Measurements from ENCODE around the gene NMD3. TPM values are rescaled to one million over a fixed set of nuclear protein-coding genes. Genes with fewer than 3 reads are reported as not detected.

The NMD3 gene
- polyA plus RNA-seq, 1 donor from 2014 or later = 25.3 TPM

DNA sequence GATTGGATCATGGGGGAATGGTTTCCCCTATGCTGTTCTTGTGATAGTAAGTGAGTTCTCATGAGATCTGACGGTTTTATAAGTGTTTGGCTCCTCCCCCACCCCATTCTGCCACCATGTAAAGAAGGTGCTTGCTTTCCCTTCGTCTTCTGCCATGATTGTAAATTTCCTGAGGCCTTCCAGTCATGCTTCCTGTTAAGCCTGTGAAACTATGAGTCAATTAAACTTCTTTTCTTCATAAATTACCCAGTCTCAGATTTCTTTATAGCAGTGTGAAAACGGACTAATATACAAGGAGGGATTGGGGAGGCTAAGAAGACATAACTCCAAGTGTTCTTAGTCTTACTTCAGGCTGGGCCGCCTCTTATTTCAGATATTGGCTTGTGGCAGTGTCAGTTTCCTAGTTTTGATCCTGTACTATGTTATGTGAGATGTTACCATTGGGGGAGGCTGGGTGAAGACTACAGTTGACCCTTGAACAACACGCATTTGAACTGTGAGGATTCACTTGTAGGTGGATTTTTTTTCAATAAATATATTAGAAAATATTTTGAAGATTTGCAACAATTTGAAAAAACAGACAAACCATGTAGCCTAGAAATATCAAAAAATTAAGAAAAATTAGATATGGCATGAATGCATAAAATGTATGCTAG is 44.9 kb downstream of the NMD3 start:
- H3K27ac ChIP-seq (ENCODE audit: low read length) = no peak overlapping the region
- no peaks in the 10 kb centered on the region for H3K36me3 ChIP-seq (ENCODE audit: insufficient read depth, low read length)
- H3K79me2 ChIP-seq (replicated peaks; ENCODE audit: insufficient read depth, low read length) = no peaks in the 10 kb centered on the region
- no peak overlapping the region for H3K9ac ChIP-seq (ENCODE audit: low read length)
- no peaks in the 10 kb centered on the region for H4K20me1 ChIP-seq (ENCODE audit: insufficient read depth)
- no peaks in the 10 kb centered on the region for H3F3A ChIP-seq (ENCODE audit: insufficient read depth, low read length, poor library complexity, severe bottlenecking)
- no peak for TF ChIP-seq POLR2AphosphoS5 (IDR thresholded peaks at IDR 0.05)
- no peak for TF ChIP-seq RAD21 (conservative IDR thresholded peaks at IDR 0.05)
- TF ChIP-seq, protein P1, sequence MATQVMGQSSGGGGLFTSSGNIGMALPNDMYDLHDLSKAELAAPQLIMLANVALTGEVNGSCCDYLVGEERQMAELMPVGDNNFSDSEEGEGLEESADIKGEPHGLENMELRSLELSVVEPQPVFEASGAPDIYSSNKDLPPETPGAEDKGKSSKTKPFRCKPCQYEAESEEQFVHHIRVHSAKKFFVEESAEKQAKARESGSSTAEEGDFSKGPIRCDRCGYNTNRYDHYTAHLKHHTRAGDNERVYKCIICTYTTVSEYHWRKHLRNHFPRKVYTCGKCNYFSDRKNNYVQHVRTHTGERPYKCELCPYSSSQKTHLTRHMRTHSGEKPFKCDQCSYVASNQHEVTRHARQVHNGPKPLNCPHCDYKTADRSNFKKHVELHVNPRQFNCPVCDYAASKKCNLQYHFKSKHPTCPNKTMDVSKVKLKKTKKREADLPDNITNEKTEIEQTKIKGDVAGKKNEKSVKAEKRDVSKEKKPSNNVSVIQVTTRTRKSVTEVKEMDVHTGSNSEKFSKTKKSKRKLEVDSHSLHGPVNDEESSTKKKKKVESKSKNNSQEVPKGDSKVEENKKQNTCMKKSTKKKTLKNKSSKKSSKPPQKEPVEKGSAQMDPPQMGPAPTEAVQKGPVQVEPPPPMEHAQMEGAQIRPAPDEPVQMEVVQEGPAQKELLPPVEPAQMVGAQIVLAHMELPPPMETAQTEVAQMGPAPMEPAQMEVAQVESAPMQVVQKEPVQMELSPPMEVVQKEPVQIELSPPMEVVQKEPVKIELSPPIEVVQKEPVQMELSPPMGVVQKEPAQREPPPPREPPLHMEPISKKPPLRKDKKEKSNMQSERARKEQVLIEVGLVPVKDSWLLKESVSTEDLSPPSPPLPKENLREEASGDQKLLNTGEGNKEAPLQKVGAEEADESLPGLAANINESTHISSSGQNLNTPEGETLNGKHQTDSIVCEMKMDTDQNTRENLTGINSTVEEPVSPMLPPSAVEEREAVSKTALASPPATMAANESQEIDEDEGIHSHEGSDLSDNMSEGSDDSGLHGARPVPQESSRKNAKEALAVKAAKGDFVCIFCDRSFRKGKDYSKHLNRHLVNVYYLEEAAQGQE (IDR thresholded peaks at IDR 0.05; ENCODE audit: borderline replicate concordance) = no peak
- TF ChIP-seq EP300 (conservative IDR thresholded peaks at IDR 0.05; ENCODE audit: poor library complexity, severe bottlenecking) = no peak
- no peak for TF ChIP-seq EZH2 (IDR thresholded peaks at IDR 0.05; ENCODE audit: borderline replicate concordance, insufficient read depth, low read length, poor library complexity, severe bottlenecking)
- no peak for TF ChIP-seq SMC3 (conservative IDR thresholded peaks at IDR 0.05; ENCODE audit: poor library complexity)
- no peak for TF ChIP-seq MXI1 (conservative IDR thresholded peaks at IDR 0.05; ENCODE audit: poor library complexity, severe bottlenecking)
- TF ChIP-seq TAF1 (IDR thresholded peaks at IDR 0.05; ENCODE audit: low read depth) = no peak
- TF ChIP-seq, protein P2, sequence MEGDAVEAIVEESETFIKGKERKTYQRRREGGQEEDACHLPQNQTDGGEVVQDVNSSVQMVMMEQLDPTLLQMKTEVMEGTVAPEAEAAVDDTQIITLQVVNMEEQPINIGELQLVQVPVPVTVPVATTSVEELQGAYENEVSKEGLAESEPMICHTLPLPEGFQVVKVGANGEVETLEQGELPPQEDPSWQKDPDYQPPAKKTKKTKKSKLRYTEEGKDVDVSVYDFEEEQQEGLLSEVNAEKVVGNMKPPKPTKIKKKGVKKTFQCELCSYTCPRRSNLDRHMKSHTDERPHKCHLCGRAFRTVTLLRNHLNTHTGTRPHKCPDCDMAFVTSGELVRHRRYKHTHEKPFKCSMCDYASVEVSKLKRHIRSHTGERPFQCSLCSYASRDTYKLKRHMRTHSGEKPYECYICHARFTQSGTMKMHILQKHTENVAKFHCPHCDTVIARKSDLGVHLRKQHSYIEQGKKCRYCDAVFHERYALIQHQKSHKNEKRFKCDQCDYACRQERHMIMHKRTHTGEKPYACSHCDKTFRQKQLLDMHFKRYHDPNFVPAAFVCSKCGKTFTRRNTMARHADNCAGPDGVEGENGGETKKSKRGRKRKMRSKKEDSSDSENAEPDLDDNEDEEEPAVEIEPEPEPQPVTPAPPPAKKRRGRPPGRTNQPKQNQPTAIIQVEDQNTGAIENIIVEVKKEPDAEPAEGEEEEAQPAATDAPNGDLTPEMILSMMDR (IDR thresholded peaks at IDR 0.05; ENCODE audit: poor library complexity, severe bottlenecking) = no peak
- no peak overlapping the region for H2AFZ ChIP-seq (ENCODE audit: low read depth, low read length)
- no peak overlapping the region for H3K4me3 ChIP-seq (ENCODE audit: low read length)
- H3K4me2 ChIP-seq (ENCODE audit: low read length) = no peak overlapping the region
- peaks cover 4% of the 10 kb centered on the region for H3K9me3 ChIP-seq (ENCODE audit: low read length)
- no peaks in the 10 kb centered on the region for H3K9me2 ChIP-seq (ENCODE audit: insufficient read depth, low read length)
- H3K27me3 ChIP-seq (ENCODE audit: insufficient read depth, low read depth, low read length) = no peaks in the 10 kb centered on the region

DNA sequence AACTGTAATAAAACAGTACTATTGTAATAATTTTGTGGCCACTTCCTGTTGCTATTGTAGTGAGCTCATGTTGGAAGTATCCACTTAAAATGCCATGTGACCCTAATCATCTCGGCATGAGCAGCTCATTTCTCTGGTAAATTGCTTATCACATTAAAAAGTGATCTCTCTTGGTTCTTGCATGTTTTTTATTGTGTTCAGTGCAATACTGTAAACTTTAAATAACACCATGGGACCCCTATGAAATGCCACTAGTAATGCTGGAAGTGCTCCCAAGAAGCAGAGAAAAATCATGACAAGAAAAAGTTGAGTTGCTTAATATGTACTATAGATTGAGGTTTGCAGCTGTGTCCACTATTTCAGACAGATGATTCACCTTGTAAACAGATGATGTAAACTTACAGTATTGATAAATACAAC is 45.6 kb downstream of the NMD3 start:
- Histone ChIP-seq H3K9ac (ENCODE audit: low read length) (no peak overlapping the region), H3K9me2 (ENCODE audit: insufficient read depth, low read length) (no peaks in the 10 kb centered on the region), H3K27ac (ENCODE audit: low read length) (no peak overlapping the region), H4K20me1 (ENCODE audit: insufficient read depth) (no peaks in the 10 kb centered on the region), H3K9me3 (ENCODE audit: low read length) (peaks cover 4% of the 10 kb centered on the region), H3K4me3 (ENCODE audit: low read length) (no peak overlapping the region), H3K79me2 (replicated peaks; ENCODE audit: insufficient read depth, low read length) (no peaks in the 10 kb centered on the region), H2AFZ (ENCODE audit: low read depth, low read length) (no peak overlapping the region), H3F3A (ENCODE audit: insufficient read depth, low read length, poor library complexity, severe bottlenecking) (no peaks in the 10 kb centered on the region), H3K36me3 (ENCODE audit: insufficient read depth, low read length) (no peaks in the 10 kb centered on the region), H3K27me3 (ENCODE audit: insufficient read depth, low read depth, low read length) (no peaks in the 10 kb centered on the region), H3K4me2 (ENCODE audit: low read length) (no peak overlapping the region)
- TF ChIP-seq, protein P2 (IDR thresholded peaks at IDR 0.05; ENCODE audit: poor library complexity, severe bottlenecking) = no peak
- TF ChIP-seq MXI1 (conservative IDR thresholded peaks at IDR 0.05; ENCODE audit: poor library complexity, severe bottlenecking) (no peak), POLR2AphosphoS5 (IDR thresholded peaks at IDR 0.05) (no peak), EP300 (conservative IDR thresholded peaks at IDR 0.05; ENCODE audit: poor library complexity, severe bottlenecking) (no peak), SMC3 (conservative IDR thresholded peaks at IDR 0.05; ENCODE audit: poor library complexity) (no peak), RAD21 (conservative IDR thresholded peaks at IDR 0.05) (no peak), TAF1 (IDR thresholded peaks at IDR 0.05; ENCODE audit: low read depth) (no peak), EZH2 (IDR thresholded peaks at IDR 0.05; ENCODE audit: borderline replicate concordance, insufficient read depth, low read length, poor library complexity, severe bottlenecking) (no peak)
- TF ChIP-seq, protein P1 (IDR thresholded peaks at IDR 0.05; ENCODE audit: borderline replicate concordance) = no peak

Measured in neural cell (in vitro differentiated cells).